ENCODE measurements around the gene HOXC5. TPM values are rescaled to one million over a fixed set of nuclear protein-coding genes. Genes with fewer than 3 reads are reported as not detected.

Gene HOXC5
- total RNA-seq, 6 experiments from 2014 or later = not detected

GRCh38 chr12:54017027-54017788, 15.6 kb upstream of the HOXC5 start:
- TF ChIP-seq POLR2A (IDR thresholded peaks at IDR 0.05) (no peak), CTCF (IDR thresholded peaks at IDR 0.05) (no peak)
- WGBS (ENCODE audit: insufficient coverage, low coverage, low lambda C conversion rate, missing lambda C conversion rate) = 6% methylated on average over 21 of the region's 24 CpGs
- Histone ChIP-seq H3K27me3 (peaks cover 0 to 71% of the 10 kb centered on the region in 2 donors), H3K4me3 (peak overlapping the region; percentile 6 to 39 (median 14)), H3K4me1 (peaks cover 0 to 4% (median 0%) of the 10 kb centered on the region in 4 donors), H3K27ac (no peak overlapping the region), H3K9me3 (no peaks in the 10 kb centered on the region), H3K36me3 (no peaks in the 10 kb centered on the region)
- intact Hi-C loops (cut with DNase I) = no loop called here
- DNase-seq (no peak), ATAC-seq (peak in 3 of 4 donors; percentile 33 to 42 (median 34))

GRCh38 chr12:54017878-54018467, 14.9 kb upstream of the HOXC5 start:
- intact Hi-C loops (cut with DNase I) = no loop called here
- Histone ChIP-seq H3K27ac (no peak overlapping the region), H3K4me3 (peak overlapping the region; percentile 6 to 39 (median 14)), H3K27me3 (peaks cover 0 to 69% of the 10 kb centered on the region in 2 donors), H3K9me3 (no peaks in the 10 kb centered on the region), H3K36me3 (no peaks in the 10 kb centered on the region), H3K4me1 (peaks cover 0 to 4% (median 0%) of the 10 kb centered on the region in 4 donors)
- no peak for TF ChIP-seq POLR2A (IDR thresholded peaks at IDR 0.05)
- TF ChIP-seq CTCF (IDR thresholded peaks at IDR 0.05) = no peak
- WGBS (ENCODE audit: insufficient coverage, low coverage, low lambda C conversion rate, missing lambda C conversion rate) = 0% methylated on average over 10 of the region's 34 CpGs
- DNase-seq = peak in 2 of 3 donors; percentile 68 to 69
- ATAC-seq = peak; percentile 66 to 85 (median 76)

GRCh38 chr12:54018468-54018984, 14.3 kb upstream of the HOXC5 start:
- intact Hi-C loops (cut with DNase I) = no loop called here
- H3K27me3 ChIP-seq = peaks cover 0 to 63% of the 10 kb centered on the region in 2 donors
- WGBS (ENCODE audit: insufficient coverage, low coverage, low lambda C conversion rate, missing lambda C conversion rate) = 25% methylated on average over 13 of the region's 29 CpGs
- H3K36me3 ChIP-seq = no peaks in the 10 kb centered on the region
- no peak overlapping the region for H3K4me3 ChIP-seq
- H3K9me3 ChIP-seq = no peaks in the 10 kb centered on the region
- ATAC-seq (no peak), DNase-seq (no peak)
- H3K27ac ChIP-seq = no peak overlapping the region
- TF ChIP-seq POLR2A (IDR thresholded peaks at IDR 0.05) = no peak
- no peak for TF ChIP-seq CTCF (IDR thresholded peaks at IDR 0.05)
- H3K4me1 ChIP-seq = peaks cover 0 to 4% (median 0%) of the 10 kb centered on the region in 4 donors

- Histone ChIP-seq H3K4me1 (peaks cover 0 to 4% (median 0%) of the 10 kb centered on the region in 4 donors), H3K36me3 (no peaks in the 10 kb centered on the region), H3K4me3 (no peak overlapping the region), H3K9me3 (no peaks in the 10 kb centered on the region), H3K27ac (no peak overlapping the region), H3K27me3 (peaks cover 0 to 59% of the 10 kb centered on the region in 2 donors)
- TF ChIP-seq POLR2A (IDR thresholded peaks at IDR 0.05) (no peak), CTCF (IDR thresholded peaks at IDR 0.05) (no peak)
- ATAC-seq (no peak), DNase-seq (no peak)
- intact Hi-C loops (cut with DNase I) = no loop called here
- WGBS (ENCODE audit: insufficient coverage, low coverage, low lambda C conversion rate, missing lambda C conversion rate) = 21% methylated on average over 35 of the region's 43 CpGs
These were observed 13.6 kb upstream of the HOXC5 start for GRCh38 chr12:54019091-54019811.
